Inflammatory macrophage treated with lipopolysaccharide for 4 hours (primary cell): ENCODE measurements around the gene SLC12A7.
"Not testable (repeated sequence)": the region's sequence is repeated elsewhere in the genome, so short reads cannot be mapped to it uniquely, and the experiment has no call there.

Source experiments
- DNase-seq: peaks from one replicate; pipeline ENCODE4 v3.0.0-alpha.2; 2020

The SLC12A7 gene

GRCh38 chr5:1001406-1002270 lies 110.2 kb downstream of the SLC12A7 start:
- DNase-seq, result no peak

GRCh38 chr5:1000831-1001230 lies 111.0 kb downstream of the SLC12A7 start:
- DNase-seq, result not testable (repeated sequence)
